HG02981 (cell line): ENCODE measurements around the gene SESN1.
"Not testable (repeated sequence)": the region's sequence is repeated elsewhere in the genome, so short reads cannot be mapped to it uniquely, and the experiment has no call there.

ENCODE experiments used
- ATAC-seq: cut with Tn5 transposase; IDR thresholded peaks from one replicate; pipeline ENCODE4 v1.9.1; 2021; ENCODE audit warnings: mild to moderate bottlenecking, moderate library complexity; ENCODE audit not compliant: unreplicated experiment

SESN1 gene

DNA sequence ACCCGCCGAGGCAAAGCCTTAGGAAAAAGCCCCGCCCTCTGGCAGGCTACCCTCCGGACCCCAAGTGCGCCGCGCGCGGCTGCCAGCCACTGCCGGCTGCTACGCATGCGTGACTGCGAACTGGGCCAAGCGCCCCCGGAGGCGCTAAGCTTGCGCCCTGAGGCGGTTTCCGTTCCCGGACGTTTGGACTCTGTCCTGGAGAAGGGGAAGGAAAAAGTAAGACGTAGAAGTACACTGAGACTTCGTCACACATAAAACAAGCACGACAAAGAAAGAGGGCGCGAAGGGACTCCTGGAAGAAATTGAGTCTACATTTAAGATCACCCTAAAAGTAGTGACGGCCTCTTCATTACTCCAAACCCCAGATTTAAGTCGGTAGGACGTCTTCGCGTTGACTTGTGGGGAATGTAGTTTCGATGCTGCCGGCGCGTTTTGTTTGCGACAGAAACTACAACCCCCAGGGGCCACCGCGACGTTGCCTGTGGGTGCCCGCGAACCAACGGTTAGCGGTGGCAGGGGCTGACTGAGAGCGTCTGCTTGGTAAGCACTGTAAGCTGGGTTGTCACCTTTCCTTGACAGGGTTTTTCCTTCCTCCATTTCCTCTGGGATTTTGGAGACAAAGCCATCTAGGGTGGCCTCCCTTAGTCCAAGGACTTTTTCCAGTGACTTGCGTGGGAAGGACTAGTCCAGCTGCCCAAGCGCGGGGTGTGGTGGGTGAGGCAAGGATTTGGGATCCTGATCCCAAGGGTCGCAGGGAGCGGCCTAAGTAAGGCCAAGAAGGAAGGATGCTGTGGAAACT lies 589 bp upstream of the SESN1 start, which contains the start of gene CEP57L1:
Gene CEP57L1 (plus strand): TSS at position 472 of the 799 bp plus-strand sequence. CDS start 49,715 bp downstream, outside the sequence.
- ATAC-seq: peak; percentile 66

DNA sequence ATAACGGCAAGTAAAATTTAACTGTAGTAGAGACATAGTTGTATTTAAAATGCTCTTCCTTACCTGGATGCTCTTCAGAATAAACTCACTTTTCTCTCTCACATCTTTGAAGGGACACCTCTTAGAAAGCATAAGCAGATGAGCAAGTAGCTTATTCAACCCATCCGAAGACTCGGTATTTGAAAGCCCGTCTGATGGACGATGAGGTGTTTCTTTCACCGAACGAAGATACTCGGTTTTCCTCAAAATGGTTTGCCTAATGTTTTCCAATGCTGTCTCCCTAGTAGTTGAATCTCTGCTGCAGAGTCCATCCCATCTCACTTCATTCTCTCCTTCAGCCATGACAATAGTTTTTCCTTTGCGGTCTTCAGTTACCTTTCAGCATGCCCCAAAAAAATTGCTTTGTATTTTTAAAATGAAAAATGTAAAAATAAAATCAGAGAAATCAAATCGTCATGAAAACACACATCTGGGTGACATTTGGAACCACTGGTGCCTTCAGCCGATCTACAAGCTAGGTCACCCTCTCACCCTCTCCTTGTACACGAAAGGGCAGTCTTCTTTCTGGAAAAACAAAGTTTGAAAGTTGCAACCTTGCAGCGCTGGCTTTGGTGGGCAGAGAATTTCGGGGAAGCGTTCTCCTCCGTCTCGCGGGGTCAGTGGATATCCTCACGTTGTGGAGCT lies 772 bp downstream of the SESN1 start:
- ATAC-seq: no peak

GRCh38 chr6:109092074-109092473 lies 2.6 kb downstream of the SESN1 start:
- ATAC-seq: no peak

DNA sequence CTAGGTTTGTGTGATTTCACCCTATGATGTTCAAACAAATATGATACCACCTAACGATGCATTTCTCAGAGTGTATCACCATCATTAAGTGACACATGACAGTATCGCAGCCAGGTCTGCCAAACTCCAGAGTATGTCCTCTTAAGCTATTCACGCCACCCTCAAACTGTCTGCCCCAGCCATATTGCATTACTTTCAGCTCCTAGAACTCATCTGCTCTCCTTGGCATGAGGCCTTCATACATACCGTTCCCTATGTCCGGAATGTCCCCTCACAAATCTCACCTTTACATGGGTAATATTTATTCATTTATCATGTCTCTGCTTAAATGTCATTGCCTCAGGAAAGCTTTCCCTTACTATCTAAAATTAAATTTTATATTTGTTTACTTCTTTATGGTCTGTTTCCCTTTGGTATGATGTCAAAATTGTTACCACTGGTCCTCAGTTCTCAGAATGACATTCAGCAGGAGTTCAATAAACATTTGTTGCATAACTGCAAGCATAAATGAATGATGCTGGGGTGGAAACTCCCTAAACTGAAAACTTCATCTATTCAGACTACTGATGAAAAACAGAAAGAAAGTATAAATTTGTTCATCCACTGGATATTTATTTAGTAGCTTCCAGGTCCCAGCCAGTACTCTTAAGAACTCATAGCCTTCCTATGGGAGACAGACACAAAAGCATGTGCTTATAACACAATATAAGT lies 3.2 kb downstream of the SESN1 start:
- no peak for ATAC-seq

GRCh38 chr6:109088995-109089394 lies 5.7 kb downstream of the SESN1 start:
- ATAC-seq: no peak

DNA sequence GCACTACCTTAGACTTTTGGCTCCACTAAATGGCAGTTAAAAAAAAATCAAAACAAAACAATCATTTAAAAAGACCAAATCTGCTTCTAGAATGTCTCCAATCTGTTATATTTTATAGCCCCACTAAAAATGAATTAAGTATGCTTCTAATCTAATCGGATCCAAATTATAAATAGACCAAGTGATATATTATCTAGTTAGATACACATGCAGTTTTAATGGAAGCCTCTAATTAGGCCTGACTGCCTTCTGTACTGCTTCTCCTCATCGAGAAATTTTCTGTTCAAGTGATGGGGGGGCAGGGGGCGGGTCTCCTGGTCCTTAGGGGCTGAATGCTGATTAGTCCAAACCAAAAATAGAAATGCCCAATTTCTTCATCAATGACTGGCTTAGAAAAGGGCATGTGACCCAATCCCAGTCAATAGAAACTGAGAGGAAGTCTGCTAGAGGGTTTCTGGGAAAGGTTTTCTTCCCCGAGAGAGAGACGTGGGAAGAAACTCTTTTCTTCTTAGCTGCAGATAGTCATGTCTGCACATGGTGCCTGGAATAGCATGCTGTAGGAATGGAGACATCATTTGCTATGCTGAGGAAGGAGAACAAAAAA lies 6.9 kb downstream of the SESN1 start:
- ATAC-seq: no peak

DNA sequence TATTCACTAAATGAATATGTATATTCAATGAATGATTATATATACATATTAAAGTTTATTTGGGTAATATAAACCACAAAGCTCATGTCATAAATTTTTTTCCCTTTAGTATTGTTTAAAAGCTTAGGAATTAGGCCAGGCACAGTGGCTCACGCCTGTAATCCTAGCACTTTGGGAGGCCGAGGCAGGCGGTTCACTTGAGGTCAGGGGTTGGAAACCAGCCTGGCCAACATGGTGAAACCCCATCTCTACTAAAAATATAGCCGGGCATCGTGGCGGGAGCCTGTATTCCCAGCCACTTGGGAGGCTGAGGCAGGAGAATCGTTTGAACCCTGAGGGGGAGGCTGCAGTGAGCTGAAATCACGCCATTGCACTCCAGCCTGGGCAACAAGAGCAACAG lies 10.5 kb downstream of the SESN1 start:
- not testable (repeated sequence) for ATAC-seq

DNA sequence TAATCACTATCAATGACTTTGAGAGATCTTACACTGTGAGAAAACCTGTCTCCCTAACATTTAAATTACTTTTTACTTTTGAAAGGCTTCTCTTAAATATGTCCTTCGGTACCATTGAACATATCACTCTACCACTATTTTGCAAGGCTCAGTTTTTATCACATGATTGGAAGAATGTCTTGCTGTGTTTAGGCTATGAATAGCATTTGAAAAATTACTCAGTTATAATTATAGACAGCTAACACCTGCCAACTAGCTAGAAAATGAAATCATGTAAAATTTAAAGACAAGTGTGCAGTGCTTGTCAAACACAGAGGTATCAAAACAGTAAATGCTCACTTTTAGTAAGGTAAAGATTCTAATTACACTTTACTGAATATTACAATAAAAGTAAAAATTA lies 11.0 kb downstream of the SESN1 start:
- no peak for ATAC-seq

DNA sequence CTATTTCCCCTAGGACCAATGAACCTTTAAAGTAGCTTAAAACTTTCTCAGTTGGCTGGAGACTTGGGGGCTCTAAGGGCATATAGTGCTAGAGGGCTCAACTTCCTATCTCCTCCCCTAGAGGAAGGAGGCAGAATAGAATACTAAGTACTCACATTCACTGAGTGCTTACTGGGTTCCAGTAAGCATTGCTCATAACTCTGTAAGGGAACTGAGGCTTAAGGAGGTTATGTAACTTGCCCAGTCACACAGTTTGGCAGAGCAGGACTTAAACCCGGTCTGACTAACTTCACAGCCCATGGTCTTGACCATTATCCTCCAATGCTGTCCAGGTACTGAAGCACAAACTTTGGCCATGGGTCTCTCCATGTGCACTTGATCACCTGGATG lies 12.5 kb downstream of the SESN1 start:
- ATAC-seq: no peak

- no peak for ATAC-seq
These were observed 13.0 kb downstream of the SESN1 start for GRCh38 chr6:109081516-109082187.

GRCh38 chr6:109081026-109081425 lies 13.6 kb downstream of the SESN1 start:
- no peak for ATAC-seq

DNA sequence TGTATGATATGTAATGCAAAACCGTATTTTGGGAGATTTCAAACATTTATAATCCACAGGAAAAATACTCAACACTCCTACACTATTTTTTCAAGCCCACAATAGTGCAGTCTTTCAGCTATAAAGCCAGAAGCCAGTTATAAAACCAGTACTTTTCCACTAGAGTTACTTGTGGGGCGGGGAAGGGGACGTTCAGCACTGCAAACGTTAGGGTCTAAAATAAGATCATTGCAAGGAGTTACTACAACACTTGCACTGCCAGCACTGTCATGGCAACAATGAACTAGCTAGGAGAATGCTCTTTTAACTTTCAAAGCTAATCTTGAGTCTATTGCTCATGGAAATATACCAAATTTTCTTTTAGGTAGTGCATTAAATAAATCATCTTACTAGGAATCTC lies 14.7 kb downstream of the SESN1 start:
- no peak for ATAC-seq

DNA sequence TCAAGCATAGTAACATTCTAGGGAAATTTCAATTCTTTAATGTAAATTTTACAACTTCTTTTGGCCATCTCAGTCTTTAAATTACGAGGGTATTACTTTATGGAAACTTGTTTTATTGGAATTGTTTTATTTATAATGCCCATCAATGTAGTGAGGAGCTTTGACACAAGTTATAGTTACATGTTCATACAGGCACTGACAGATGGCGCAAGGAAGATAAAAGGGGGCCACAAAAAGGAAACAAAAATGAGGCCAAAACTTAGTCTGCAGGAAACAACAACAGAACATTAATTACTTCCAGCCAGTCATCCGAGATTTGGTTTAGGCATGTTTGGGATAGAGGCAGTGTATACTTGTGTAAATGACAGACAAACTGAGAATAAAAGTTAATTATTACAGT lies 18.3 kb downstream of the SESN1 start:
- ATAC-seq: no peak

DNA sequence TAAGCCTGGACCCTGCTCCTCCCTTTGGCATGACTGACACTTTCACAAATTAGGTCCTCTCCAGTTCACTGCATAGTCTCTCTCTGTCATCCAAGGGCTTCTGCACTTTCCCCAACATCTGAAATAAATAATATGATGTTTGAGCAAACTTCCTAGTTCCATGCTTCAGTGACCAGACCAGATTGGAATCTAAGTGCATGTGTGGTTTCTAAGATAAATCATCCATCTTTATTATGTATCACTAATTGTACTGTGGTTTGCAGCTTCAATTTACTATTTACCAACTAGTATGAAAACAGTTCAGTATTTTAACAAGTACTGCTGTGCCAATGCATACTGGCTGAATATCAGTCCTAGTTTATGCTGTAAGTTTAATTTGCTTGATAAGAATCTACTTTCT lies 18.7 kb downstream of the SESN1 start:
- no peak for ATAC-seq

DNA sequence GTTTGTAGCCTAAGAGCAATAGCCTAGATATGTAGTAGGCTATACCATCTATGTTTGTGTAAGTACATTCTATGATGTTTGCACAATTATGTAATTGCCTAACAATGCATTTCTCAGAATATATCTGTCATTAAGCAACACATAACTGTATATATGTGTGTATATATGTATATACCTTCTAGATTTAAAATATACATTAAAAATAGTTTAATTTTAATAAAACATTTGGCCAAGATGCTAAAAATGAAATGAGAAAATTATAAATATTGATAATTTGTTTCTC lies 20.6 kb downstream of the SESN1 start:
- ATAC-seq: no peak

DNA sequence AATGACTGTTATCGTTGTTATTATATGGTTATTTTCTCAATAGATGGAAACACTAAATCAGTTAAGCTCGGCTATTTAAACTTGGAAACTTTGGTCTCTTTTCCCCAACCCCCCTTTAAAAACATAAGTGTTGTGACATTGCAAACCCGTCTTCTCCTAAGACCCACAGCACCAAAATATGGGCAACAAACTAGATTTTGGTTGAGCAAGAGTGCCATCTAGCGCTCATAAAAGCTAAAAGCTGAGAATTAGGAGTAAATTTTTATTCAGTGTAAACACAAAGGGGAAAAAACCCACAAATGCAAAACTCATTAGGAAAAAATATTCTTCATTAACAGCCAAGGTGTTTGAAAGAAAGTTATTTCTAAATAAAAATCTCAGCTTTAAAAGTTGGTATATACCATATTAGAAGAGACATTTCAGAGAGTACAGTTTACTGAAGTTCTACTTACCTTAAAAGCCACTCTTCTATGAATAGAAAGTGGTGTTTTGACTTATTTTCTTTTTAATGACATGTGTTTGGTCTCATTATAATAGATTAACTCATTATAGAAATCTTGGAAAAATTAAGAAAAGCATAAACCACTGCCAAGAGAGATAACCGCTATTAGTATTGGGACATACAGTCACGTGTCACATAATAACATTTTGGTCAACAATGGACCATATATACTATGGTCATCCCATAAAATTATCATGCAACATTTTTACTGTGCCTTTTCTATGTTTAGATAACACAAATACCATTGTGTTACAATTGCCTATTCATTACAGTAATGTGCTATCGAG lies 21.1 kb downstream of the SESN1 start:
- no peak for ATAC-seq

GRCh38 chr6:109071125-109071917 lies 23.3 kb downstream of the SESN1 start:
- ATAC-seq: no peak

- ATAC-seq: no peak
These were observed 24.9 kb downstream of the SESN1 start for GRCh38 chr6:109069746-109070145.

DNA sequence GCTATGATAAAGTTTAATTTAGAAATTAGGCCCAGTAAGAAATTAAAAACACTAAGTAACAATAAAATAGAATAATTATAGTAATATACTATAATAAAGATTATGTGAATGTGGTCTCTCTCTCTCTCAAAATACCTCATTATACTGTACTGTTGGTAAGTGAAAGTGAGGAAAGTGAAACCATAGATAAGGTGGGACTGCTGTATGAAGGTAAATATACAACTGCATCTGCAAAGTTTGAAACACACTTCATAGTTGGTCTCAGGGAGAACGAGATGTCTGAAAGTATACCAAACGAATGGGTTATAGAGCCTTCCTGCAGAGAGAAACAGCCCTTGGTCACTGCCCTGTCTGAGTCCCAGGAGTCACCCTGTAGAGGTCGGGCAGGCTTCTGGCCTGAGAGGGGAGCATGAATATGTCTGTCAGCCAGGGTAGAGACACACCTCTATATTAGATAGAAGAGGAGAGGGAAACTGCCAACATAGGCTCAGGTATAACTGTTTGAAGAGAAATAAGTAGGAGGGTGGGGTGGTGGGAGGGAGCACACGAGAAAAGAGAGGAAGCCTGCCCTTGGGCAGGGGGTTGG lies 31.8 kb downstream of the SESN1 start:
- no peak for ATAC-seq
